ENCODE measurements around the gene REEP1.
"Not testable (repeated sequence)": the region's sequence is repeated elsewhere in the genome, so short reads cannot be mapped to it uniquely, and the experiment has no call there.

The REEP1 gene

DNA sequence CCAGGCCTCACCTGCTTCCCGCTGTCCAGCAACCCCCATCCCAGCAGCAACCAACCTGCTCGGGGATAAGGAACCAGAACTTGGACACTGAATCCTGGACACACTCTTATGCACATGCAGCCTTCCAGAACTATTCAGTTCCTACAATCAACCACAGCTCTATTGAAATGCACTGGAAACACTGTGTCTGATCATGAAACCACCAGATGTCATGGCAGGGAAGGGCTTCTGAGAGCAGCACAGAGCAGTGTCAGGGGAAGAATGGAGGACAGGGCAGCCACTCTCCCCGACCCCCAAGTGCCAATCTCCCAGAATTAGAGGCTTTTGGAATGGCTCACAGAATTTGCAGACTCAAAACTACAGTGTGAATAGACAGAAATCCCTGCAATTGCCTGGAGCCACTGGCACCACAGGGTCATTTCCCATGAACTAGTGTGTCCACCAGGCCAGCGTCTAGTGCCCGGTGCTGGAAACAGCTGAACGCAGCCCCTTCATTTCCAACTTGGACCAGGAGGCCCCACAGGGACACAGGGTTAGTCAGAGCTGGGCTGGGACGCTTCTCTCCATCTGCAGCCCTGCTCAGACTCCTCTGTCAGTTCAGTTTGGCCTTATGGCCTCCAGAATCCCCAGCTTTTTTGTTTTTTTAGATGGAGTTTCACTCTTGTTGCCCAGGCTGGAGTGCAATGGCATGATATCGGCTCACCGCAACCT, 112.6 kb downstream of the REEP1 start:
- no peak for DNase-seq (ENCODE audit: low read depth)

GRCh38 chr2:86223927-86224560, 113.4 kb downstream of the REEP1 start:
- no peak for DNase-seq (ENCODE audit: low read depth)

DNA sequence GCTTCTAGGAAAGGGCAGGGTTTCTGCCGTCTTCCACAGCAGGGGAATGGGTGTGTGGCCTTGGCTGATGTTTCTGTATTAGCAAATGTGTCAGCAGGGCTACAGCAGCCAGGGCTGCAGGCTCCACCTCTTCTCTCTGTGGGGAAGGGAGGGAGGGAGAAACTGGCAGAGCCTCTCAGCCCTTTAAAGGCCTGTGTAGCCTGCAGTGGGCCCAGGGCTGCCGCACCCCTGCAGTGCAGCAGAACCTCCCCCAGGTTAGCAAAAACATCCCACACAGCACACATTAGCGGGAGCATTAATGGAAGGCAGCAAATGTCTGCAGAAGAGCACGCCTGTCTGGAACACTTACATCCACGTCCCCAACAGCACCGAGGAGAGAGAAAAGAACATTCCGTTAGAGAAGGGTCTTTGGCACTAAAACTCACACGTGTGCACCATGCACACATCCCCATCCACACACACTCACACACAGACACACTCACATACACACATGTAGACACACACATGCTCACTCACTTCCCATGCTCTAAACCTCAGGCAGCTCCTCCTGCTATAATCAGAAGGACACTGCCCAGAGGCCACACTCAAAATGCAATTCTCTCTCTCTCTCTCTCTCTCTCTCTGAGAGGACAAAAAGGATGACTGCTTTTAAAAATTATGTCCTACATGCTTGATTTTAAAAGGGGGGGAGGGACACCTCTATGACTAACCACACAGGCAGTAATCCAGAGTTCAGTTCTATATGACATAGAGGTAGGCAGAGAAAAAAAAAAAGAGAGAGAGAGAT, 114.1 kb downstream of the REEP1 start:
- DNase-seq (ENCODE audit: low read depth) = no peak

GRCh38 chr2:86221066-86221684, 116.3 kb downstream of the REEP1 start:
- DNase-seq (ENCODE audit: low read depth) = peak; percentile 50

DNA sequence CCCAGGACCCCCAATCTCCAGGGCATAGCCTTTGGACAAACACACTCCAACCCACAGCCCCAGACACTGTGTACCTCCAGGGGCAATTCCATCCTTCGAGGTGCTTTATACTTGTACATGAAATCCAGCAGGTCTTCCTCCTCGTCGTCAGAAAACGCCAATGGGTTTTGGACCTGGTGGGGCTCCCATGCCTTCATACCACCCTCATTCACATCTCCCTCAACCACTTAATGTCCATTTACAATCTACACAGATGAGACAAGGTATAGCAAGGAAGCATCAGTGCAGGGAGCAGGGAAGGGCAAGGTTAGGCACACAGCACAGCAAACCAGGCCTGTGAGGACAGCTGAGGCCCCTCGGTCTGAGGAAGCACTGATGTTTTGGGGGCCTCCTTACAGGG, 117.5 kb downstream of the REEP1 start:
- no peak for DNase-seq (ENCODE audit: low read depth)

- DNase-seq (ENCODE audit: low read depth) = no peak
Measured at GRCh38 chr2:86218124-86218523, 119.3 kb downstream of the REEP1 start.

DNA sequence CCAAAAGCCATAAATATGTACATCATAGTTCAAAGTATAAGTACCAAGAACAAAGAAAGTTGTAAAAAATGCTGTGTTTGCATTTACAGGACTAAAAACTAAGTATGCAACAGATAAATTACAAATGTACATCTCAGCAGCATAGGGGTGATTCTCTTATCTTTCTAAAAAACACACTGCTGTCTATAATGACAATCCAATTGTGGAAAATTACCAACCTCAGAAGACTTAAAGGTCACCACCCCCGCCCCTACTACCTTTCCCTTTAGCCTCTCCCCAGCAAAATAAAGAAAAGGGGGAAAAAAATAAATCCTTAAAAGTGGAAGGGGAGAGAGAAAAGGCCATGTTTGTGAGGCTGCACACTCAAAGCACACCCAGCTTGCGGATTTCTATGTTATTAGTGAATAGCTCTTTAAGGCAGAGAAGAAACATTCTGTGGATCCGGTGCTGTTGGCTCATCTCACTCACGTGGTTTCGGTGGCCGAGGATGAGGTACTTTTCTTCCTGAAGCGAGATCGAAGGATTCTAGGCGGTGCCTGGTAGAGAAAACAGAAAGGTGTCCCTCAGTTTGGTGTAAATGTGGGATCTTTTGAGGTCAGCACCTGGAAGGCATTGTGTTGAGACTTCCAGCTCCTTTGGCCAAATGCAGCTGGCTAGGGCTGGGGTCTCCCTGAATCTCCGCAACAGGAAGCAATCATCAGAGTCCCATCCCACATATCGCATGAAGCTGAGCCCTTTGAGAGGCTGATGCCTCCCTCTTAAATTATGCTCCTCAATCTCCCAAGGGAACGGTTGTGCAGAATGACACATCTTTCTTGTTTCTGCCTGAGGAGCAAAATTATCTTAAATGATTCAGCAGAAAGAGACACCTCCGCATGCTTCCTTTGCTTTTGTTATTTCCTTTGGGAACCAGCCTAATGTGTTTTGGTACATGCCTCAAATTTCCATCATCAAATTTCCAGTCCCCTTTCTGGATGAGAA, 120.6 kb downstream of the REEP1 start:
- no peak for DNase-seq (ENCODE audit: low read depth)

DNA sequence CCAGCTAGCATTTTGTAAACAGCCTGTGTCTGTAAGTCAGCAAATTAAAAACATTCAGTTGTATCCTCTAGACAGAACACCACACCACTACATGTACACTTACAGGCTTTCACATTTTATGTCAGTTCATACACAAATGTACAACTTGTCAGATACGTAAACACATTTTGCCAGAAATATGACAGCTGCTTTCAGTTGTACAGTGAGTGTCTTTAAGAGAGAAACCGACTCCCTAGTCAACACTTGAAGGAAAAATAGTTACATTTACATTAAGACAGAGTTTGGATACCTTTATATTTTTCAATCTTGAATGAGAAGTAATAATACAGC, 123.0 kb downstream of the REEP1 start:
- no peak for DNase-seq (ENCODE audit: low read depth)

DNA sequence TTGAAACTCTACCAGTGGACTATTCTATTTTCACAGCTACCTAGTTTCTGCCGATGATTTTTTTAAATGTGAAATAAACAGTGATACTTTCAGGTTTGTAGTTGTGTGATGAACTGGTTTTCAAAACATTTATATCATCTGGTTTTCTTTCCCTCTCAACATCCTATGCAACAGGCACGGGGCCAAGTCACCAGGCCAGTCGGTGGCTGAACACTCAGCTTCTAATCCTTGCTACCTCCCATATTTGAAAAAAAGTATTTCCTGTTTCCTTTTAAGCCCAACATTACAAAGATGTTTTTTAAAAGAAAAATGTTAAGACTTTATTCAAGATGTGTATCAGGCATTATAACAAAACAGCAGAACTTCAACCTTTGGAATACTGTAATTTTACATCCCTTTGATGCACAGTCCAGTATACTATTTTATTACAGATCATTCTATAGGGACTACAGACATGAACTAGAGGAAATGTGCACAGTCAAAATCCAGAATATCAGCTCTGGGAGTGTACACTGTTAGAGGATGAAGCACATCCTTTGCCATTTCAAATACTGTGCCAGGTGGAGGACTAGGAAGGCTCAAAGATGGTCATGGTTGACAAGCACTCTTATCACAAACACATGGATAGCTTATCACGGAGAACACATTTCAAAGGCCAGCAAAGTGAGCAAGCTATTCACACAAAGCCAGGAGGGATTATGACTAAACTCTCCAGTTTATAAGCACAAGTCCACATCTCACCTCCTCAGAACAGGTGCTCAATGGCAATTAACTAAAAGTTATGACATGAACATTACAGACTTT, 123.5 kb downstream of the REEP1 start:
- DNase-seq (ENCODE audit: low read depth) = no peak

DNA sequence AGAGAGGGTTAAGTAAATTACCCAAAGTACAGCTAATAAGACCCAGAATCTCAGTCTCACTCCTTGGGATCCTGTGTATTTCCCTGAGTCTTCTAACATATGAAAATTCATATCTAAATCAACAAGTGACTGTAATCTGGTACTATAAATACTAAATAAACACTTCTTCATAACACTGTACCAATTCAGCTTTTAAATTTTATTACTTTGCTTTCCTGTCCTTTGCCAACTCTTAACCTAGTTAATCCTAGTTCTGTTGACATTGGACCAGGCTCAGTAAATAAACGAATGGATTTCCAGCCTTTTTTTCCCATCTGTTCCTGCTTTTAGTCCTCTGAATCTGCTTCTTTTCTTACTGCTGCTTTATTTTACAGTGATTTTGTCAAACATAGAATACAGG, 124.4 kb downstream of the REEP1 start:
- no peak for DNase-seq (ENCODE audit: low read depth)

GRCh38 chr2:86211796-86212188, 125.6 kb downstream of the REEP1 start:
- DNase-seq (ENCODE audit: low read depth) = no peak

GRCh38 chr2:86211033-86211795, 126.2 kb downstream of the REEP1 start:
- DNase-seq (ENCODE audit: low read depth) = no peak

GRCh38 chr2:86204458-86204857, 133.0 kb downstream of the REEP1 start:
- DNase-seq (ENCODE audit: low read depth) = no peak

- DNase-seq (ENCODE audit: low read depth) = no peak
Measured at GRCh38 chr2:86203614-86204013, 133.8 kb downstream of the REEP1 start.

DNA sequence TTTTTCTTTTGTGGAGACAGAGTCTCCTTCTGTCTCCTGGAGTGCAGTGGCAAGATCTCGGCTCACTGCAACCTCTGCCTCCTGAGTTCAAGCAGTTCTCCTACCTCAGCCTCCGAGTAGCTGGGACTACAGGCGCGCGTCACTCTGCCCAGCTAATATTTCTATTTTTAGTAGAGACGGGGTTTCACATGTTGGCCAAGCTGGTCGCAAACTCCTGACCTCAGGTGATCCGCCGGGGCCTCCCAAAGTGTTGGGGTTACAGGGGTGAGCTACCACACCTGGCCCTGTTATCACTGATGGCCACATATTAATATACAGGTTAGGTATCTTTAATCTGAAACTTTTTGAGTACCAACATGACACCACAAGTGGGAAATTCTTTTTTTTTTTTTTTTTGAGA, 134.7 kb downstream of the REEP1 start:
- no peak for DNase-seq (ENCODE audit: low read depth)

DNA sequence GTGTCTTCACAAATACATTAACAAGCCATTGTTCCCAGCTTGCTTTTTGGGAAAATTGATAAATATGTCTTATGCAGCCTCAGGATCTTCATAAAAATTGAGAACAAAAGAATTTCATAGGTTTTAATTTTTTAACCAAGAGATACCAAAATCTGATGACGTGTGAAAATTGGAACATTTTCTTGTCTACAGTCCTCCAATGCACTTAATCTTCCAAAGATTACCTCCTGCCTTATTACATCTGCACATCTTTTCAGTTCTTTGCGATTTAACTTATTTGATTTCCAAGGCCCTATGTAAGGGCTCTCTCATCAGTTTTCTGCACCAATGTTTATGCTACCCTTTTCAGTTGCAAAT, 135.1 kb downstream of the REEP1 start:
- no peak for DNase-seq (ENCODE audit: low read depth)

DNA sequence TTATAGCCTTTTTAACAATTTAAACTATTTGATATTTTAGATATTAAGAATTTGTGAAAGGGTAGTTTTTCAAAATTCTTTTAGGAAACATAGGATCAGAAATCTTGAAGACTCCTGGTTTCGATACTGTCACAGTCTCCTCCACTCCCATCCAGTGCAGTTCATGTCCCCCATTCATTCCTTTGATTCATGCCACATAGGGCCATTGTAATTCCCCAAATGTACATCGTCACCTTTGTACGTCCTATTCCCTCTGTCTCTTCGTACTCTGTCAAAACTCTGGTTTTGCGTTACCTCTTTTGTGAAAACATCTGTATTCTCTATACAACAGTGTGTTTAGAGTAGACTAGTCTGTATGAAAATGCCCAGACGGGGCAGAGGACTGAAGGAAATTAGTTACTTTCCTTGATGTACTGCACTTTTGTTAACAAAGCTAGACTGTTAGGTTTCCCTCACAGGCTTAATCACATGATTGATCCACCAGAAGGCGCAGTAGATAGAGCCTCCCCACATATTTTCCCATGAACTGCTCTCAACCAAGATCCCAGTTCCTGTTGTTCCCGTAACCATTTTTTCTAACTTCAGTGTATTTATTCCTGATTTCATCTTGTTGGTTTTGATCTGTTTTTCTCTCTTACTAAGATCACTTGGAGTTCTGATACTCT, 135.6 kb downstream of the REEP1 start:
- no peak for DNase-seq (ENCODE audit: low read depth)

DNA sequence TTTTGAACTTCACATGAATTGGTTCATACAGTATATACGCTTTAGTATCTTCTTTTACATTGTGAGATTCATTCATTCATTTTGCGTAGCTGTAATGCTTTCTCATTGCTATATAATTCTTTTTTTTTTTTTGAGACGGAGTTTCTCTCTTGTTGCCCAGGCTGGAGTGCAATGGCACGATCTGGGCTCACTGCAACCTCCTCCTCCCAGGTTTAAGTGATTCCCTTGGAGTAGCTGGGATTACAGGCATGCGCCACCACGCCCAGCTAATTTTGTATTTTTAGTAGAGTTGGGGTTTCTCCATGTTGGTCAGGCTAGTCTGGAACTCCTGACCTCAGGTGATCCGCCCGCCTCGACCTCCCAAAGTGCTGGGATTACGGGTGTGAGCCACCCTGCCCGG, 136.9 kb downstream of the REEP1 start:
- not testable (repeated sequence) for DNase-seq (ENCODE audit: low read depth)

DNA sequence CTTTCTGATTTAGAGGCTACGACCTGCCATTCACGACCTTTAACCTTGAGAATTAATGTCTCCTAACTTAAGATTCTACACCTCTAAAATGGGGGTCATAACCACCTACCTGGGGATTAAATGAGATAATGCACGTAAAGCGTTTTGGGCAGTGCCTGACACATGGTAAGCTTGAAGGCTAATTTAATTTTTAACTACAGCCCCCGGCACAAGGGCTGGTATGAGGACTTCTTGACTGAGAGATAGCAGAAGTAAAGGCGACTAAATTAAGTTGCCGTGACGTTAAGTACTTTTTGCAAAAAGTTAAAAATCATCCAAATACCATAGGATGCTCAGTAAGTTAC, 137.6 kb downstream of the REEP1 start:
- no peak for DNase-seq (ENCODE audit: low read depth)

All from activated T-cell treated with anti-CD3 and anti-CD28 coated beads for 48 hours (primary cell).